ENCODE data around the gene NPL. TPM values are rescaled to one million over a fixed set of nuclear protein-coding genes. Genes with fewer than 3 reads are reported as not detected.

Gene NPL
- total RNA-seq, 4 donors from 2014 or later: 11.0 to 21.8 (median 16.8) TPM

DNA sequence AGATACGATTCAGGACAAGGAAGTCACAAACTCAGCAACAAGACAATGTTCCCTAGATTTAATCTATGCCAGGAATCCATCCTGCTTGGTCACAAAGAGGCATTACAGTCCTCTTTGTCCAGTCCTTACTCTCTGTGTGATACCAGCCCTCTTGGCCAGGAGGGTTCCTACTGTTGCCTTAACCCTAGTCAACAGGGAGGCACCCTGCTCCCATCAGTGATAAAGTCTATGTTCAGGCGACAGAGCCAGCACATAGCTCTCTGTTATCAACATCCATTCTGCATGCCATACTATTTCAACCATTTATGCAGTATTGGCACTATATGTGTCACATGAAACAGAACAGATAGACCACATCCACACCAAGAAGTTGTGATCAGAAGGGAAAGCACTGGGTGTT lies 4.4 kb upstream of the NPL start:
- no peak overlapping the region for H3K27ac ChIP-seq
- H3K9me3 ChIP-seq: no peaks in the 10 kb centered on the region
- TF ChIP-seq POLR2AphosphoS5 (IDR thresholded peaks at IDR 0.05): no peak
- no peak for TF ChIP-seq EP300 (IDR thresholded peaks at IDR 0.05)
- no peak for TF ChIP-seq POLR2A (IDR thresholded peaks at IDR 0.05)
- TF ChIP-seq, protein P1, sequence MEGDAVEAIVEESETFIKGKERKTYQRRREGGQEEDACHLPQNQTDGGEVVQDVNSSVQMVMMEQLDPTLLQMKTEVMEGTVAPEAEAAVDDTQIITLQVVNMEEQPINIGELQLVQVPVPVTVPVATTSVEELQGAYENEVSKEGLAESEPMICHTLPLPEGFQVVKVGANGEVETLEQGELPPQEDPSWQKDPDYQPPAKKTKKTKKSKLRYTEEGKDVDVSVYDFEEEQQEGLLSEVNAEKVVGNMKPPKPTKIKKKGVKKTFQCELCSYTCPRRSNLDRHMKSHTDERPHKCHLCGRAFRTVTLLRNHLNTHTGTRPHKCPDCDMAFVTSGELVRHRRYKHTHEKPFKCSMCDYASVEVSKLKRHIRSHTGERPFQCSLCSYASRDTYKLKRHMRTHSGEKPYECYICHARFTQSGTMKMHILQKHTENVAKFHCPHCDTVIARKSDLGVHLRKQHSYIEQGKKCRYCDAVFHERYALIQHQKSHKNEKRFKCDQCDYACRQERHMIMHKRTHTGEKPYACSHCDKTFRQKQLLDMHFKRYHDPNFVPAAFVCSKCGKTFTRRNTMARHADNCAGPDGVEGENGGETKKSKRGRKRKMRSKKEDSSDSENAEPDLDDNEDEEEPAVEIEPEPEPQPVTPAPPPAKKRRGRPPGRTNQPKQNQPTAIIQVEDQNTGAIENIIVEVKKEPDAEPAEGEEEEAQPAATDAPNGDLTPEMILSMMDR (IDR thresholded peaks at IDR 0.05): no peak
- no peaks in the 10 kb centered on the region for H3K36me3 ChIP-seq
- no peak for DNase-seq (ENCODE audit: low spot score in 2 of 2)
- peaks cover 14% of the 10 kb centered on the region for H3K4me1 ChIP-seq
- 84% methylated on average over 2 of the region's 2 CpGs for WGBS
- no peaks in the 10 kb centered on the region for H3K27me3 ChIP-seq
- no peak overlapping the region for H3K4me3 ChIP-seq

DNA sequence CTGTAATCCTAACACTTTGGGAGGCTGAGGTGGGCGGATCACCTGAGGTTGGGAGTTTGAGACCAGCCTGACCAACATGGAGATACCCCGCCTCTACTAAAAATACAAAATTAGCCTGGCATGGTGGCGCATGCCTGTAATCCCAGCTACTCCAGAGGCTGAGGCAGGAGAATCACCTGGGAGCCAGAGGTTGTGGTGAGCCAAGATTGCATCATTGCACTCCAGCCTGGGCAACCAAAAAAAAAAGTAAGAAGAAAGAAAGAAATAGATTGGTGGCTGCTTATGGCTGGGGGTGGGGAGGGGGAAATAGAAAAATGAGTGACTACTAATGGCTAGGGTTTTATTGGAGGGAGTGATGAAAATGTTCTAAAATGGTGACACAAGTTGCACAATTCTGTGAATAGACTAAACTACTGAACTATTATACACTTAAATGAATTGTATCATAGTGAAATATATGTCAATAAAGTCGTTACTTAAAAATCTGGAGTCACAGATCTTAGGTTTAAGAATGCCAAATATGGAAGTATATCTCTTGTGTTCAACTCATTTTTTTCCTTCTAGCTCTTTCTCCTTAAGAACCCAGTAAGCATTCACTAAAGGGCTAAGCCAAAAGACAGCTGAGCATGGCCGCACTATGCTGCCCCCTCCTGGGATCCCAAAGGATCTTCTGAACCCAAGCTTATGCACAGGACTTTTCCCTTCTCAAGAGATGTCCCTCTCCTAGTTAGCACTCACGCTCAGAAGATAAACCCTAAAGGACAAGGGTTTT lies 3.2 kb upstream of the NPL start:
- Histone ChIP-seq H3K27me3 (no peaks in the 10 kb centered on the region), H3K27ac (no peak overlapping the region), H3K4me3 (no peak overlapping the region), H3K4me1 (peaks cover 16% of the 10 kb centered on the region), H3K36me3 (no peaks in the 10 kb centered on the region), H3K9me3 (no peaks in the 10 kb centered on the region)
- WGBS: 57% methylated on average over 6 of the region's 6 CpGs
- TF ChIP-seq, protein P1 (IDR thresholded peaks at IDR 0.05): peak; percentile 44 to 45
- no peak for TF ChIP-seq POLR2AphosphoS5 (IDR thresholded peaks at IDR 0.05)
- DNase-seq (ENCODE audit: low spot score in 2 of 2): no peak

DNA sequence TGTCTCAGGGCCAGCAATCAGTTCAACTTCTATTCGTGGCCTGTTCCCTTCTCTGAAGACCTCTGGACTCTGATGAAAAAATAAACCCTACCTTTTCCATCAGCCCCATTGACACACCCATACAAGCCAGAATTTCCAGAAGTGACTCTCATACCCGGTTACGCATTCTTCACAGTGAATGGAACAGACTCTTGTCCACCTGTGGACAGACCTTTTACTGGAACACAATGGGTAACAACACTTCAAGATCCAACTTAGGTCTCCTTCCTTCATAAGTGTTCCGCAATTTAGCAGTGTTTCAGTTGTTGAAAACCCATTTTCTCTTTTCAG lies 2.6 kb upstream of the NPL start:
- H3K9me3 ChIP-seq: no peaks in the 10 kb centered on the region
- no peak overlapping the region for H3K4me3 ChIP-seq
- peaks cover 16% of the 10 kb centered on the region for H3K4me1 ChIP-seq
- no peaks in the 10 kb centered on the region for H3K27me3 ChIP-seq
- no peak for DNase-seq (ENCODE audit: low spot score in 2 of 2)
- no peaks in the 10 kb centered on the region for H3K36me3 ChIP-seq
- TF ChIP-seq EP300 (IDR thresholded peaks at IDR 0.05) (no peak), POLR2A (IDR thresholded peaks at IDR 0.05) (no peak), POLR2AphosphoS5 (IDR thresholded peaks at IDR 0.05) (no peak)
- TF ChIP-seq, protein P1 (IDR thresholded peaks at IDR 0.05): no peak
- 70% methylated on average over 4 of the region's 4 CpGs for WGBS
- H3K27ac ChIP-seq: no peak overlapping the region

DNA sequence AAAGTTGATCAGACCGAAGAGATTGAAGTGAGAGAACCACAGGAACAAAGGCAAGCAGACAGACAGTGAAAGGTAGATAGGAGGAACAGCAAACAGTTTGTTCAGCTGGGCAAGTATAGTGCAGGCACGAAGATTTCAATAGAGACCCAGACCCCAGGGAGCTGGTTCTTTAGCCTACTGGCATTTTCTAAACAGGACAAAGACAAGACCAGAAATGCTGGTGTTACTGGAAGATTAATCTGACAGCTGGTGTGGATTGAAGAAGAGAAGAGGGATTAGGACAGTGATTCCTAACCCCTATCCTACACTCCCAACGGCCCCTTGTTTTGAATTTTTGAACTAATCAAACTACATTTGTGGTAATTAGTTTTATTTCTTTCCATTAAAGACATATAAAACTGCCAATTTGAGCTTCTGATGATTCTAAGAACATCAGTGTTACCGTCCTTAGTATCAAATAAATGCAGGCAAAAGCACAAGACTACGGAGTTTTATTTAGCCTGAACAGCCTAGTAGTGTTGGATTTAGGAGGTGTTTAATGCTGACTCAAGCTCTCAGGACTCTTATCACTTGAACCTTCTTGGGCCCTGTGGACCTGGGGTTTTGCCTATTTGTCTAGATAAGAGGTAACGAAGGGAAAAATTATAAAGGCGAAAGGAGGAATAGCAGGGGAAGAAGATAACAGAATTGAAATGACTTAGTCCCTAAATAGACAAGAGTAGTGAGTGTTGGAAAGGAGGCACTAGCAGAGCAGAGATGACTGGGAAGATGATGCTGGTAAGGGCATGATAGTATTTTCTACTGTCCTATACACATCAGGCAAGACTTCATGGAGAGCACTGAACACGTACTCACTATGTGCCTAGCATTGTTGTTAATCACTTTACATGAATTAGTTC lies 2.0 kb downstream of the NPL start:
- TF ChIP-seq EP300 (IDR thresholded peaks at IDR 0.05) (no peak), POLR2AphosphoS5 (IDR thresholded peaks at IDR 0.05) (no peak), POLR2A (IDR thresholded peaks at IDR 0.05) (no peak)
- TF ChIP-seq, protein P1 (IDR thresholded peaks at IDR 0.05): no peak
- 92% methylated on average over 8 of the region's 8 CpGs for whole genome bisulfite sequencing
- no peak overlapping the region for H3K27ac ChIP-seq
- H3K27me3 ChIP-seq: no peaks in the 10 kb centered on the region
- peaks cover 3% of the 10 kb centered on the region for H3K36me3 ChIP-seq
- DNase-seq (ENCODE audit: low spot score in 2 of 2): no peak
- peaks cover 16% of the 10 kb centered on the region for H3K4me1 ChIP-seq
- H3K9me3 ChIP-seq: no peaks in the 10 kb centered on the region
- H3K4me3 ChIP-seq: no peak overlapping the region

DNA sequence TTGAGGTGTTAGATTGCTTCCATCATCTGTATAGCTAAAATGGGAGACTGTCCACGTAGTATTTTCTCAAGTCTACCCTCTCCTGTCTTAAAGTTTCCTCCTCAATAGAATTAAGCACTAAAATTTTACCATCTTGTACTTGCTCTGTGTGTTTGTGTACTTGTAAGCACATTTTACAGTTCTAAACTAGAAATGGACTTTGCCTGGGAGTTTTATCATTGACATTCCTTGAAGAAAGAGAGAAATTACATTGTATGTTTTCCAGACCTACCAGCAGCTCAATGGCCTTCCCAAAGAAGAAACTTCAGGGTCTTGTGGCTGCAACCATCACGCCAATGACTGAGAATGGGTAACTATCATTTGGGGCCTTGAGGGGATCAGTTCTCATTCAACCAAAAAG lies 4.5 kb downstream of the NPL start:
- no peak for TF ChIP-seq EP300 (IDR thresholded peaks at IDR 0.05)
- TF ChIP-seq, protein P1 (IDR thresholded peaks at IDR 0.05): no peak
- TF ChIP-seq POLR2AphosphoS5 (IDR thresholded peaks at IDR 0.05): no peak
- no peak for TF ChIP-seq POLR2A (IDR thresholded peaks at IDR 0.05)
- no peak overlapping the region for H3K27ac ChIP-seq
- H3K9me3 ChIP-seq: no peaks in the 10 kb centered on the region
- WGBS: 98% methylated on average over 2 of the region's 2 CpGs
- H3K27me3 ChIP-seq: no peaks in the 10 kb centered on the region
- DNase-seq (ENCODE audit: low spot score in 2 of 2): no peak
- no peak overlapping the region for H3K4me3 ChIP-seq
- H3K36me3 ChIP-seq: peaks cover 3% of the 10 kb centered on the region
- H3K4me1 ChIP-seq: peaks cover 20% of the 10 kb centered on the region
